ENCODE measurements around the gene HIKESHI.

HIKESHI gene

DNA sequence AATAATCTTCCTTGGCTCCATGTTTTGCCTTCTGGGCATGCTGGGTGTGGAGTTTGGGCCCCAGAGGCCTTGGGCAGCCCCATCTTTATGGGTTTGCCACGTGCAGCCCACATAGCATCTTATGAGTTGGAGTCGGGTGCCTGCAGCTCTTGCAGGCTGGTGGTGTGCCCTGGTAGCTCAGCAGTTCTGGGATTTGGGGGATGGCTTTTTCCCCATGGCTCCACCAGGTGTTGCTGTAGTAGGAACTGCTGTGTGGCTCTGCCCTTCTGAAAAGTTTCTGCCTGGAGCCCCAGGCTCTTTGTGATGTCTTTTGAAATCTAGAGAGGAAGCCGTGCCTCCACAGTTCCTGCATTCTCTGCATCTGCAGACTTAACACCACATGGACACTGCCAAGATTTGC lies 40.7 kb upstream of the HIKESHI start:
- Histone ChIP-seq H3K4me3 (no peak overlapping the region), H3K36me3 (peaks cover 21 to 35% (median 22%) of the 10 kb centered on the region in 3 donors), H3K27me3 (no peaks in the 10 kb centered on the region), H3K27ac (no peak overlapping the region), H3K4me1 (no peaks in the 10 kb centered on the region), H3K9me3 (no peaks in the 10 kb centered on the region)
- DNase-seq: no peak
- intact Hi-C loops (cut with DNase I; ENCODE audit: low total_unique reads): no loop called here
- TF ChIP-seq, protein P1, sequence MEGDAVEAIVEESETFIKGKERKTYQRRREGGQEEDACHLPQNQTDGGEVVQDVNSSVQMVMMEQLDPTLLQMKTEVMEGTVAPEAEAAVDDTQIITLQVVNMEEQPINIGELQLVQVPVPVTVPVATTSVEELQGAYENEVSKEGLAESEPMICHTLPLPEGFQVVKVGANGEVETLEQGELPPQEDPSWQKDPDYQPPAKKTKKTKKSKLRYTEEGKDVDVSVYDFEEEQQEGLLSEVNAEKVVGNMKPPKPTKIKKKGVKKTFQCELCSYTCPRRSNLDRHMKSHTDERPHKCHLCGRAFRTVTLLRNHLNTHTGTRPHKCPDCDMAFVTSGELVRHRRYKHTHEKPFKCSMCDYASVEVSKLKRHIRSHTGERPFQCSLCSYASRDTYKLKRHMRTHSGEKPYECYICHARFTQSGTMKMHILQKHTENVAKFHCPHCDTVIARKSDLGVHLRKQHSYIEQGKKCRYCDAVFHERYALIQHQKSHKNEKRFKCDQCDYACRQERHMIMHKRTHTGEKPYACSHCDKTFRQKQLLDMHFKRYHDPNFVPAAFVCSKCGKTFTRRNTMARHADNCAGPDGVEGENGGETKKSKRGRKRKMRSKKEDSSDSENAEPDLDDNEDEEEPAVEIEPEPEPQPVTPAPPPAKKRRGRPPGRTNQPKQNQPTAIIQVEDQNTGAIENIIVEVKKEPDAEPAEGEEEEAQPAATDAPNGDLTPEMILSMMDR (IDR thresholded peaks at IDR 0.05): no peak

DNA sequence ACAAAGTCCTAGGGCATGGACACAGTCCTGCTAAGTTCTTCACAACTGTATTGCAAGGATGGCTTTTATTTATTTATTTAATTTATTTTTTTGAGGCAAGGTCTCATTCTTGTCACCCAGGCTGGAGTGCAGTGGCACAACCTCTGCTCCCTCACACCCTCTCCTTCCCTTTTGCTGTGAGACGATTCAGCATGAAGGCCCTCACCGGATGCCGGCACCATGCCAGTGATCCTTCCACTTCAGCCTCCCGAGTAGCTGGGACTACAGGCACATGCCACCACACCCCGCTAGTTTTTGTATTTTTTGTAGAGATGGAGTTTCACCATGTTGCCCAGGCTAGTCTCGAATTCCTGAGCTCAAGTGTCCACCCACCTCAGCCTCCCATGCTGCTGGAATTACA lies 39.7 kb upstream of the HIKESHI start:
- Histone ChIP-seq H3K9me3 (no peaks in the 10 kb centered on the region), H3K4me1 (no peaks in the 10 kb centered on the region), H3K4me3 (no peak overlapping the region), H3K27me3 (no peaks in the 10 kb centered on the region), H3K27ac (no peak overlapping the region), H3K36me3 (peaks cover 16 to 28% (median 17%) of the 10 kb centered on the region in 3 donors)
- intact Hi-C loops (cut with DNase I; ENCODE audit: low total_unique reads): no loop called here
- no peak for DNase-seq
- TF ChIP-seq, protein P1 (IDR thresholded peaks at IDR 0.05): no peak

DNA sequence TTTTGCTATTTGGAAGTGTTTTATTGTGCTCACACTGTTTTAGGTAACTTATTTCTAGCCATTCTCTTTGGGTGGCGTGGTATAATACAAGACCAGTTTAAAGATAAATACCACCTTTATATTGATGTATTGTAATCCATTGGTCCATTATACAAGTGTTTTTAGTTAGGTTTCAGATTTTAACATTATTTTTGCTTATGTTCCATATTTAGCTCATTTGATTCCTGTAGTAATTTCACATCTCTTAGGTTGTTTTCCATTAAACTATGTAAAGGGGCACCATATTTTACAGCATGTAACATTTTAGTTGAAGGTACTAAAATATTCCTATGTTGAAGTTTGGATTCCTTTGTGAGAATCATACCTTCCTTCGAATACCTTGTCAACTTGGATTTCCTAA lies 37.4 kb upstream of the HIKESHI start:
- Histone ChIP-seq H3K4me1 (peaks cover 0 to 6% (median 0%) of the 10 kb centered on the region in 4 donors), H3K27ac (no peak overlapping the region), H3K27me3 (no peaks in the 10 kb centered on the region), H3K9me3 (no peaks in the 10 kb centered on the region), H3K4me3 (no peak overlapping the region), H3K36me3 (peaks cover 9 to 26% (median 17%) of the 10 kb centered on the region in 3 donors)
- intact Hi-C loops (cut with DNase I; ENCODE audit: low total_unique reads): no loop called here
- DNase-seq: no peak
- TF ChIP-seq, protein P1 (IDR thresholded peaks at IDR 0.05): no peak

DNA sequence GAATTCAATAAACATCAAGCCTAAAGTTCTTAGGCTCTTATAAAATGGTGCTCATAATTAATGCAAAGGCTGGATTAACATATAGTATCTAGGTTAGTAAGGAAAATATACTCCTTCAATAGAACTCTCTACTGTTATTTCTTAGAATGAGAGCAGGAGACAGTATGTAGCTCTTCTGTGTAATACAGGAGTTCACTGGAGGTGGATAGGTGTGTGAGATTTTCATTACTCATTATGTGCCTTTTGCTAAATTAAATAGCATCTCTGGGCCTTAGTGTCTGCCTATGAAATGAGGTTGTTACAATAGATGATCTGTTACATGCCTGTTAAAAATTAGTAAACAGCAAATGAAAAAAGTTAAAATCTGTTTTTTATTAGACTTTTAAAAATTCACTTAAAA lies 36.8 kb upstream of the HIKESHI start:
- Histone ChIP-seq H3K4me1 (peaks cover 0 to 6% (median 0%) of the 10 kb centered on the region in 4 donors), H3K9me3 (no peaks in the 10 kb centered on the region), H3K27ac (no peak overlapping the region), H3K4me3 (no peak overlapping the region), H3K27me3 (no peaks in the 10 kb centered on the region), H3K36me3 (peaks cover 9 to 29% (median 12%) of the 10 kb centered on the region in 3 donors)
- DNase-seq: no peak
- intact Hi-C loops (cut with DNase I; ENCODE audit: low total_unique reads): no loop called here
- TF ChIP-seq, protein P1 (IDR thresholded peaks at IDR 0.05): no peak

DNA sequence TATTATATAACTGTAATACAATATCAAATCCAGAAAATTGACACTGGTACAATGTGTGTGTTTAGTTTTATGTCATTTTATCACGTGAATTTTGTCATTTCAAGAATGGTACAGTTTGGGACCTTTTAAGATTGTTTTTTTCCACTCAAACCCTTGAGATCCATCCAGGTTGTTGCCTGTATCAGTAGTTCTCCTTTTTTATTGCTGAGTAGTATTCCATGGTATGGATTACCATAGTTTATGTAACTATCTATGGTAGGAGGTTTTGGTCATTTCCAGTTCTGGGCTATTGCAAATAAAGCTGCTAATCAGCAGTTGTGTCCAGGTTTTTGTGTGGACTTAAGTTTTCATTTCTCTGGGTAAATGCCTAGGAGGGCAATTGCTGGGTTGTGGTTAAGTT lies 32.4 kb upstream of the HIKESHI start:
- Histone ChIP-seq H3K27me3 (no peaks in the 10 kb centered on the region), H3K36me3 (peaks cover 3 to 15% (median 4%) of the 10 kb centered on the region in 3 donors), H3K27ac (no peak overlapping the region), H3K9me3 (no peaks in the 10 kb centered on the region), H3K4me3 (no peak overlapping the region), H3K4me1 (peaks cover 0 to 6% (median 0%) of the 10 kb centered on the region in 4 donors)
- intact Hi-C loops (cut with DNase I; ENCODE audit: low total_unique reads): no loop called here
- no peak for DNase-seq
- TF ChIP-seq, protein P1 (IDR thresholded peaks at IDR 0.05): no peak

DNA sequence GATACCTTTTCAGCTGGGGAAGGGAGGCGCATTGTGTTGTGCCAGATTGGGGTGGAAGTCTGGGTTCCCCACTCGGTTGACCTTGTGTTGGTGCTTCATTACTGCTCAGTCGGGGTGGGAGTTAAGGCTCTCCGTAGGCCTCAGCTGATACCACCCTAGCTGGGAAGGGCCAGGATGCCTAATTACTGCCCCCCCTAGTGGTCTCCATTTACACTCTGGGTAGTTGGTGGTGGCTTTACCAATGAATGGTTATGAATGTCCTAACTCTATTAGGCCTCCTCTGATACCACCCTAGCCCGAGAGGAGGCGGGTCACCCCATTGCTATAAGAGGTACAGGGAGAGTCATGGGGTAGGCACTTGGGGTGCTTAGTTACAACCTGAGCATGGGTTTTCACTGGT lies 27.5 kb upstream of the HIKESHI start:
- no peak overlapping the region for H3K27ac ChIP-seq
- H3K36me3 ChIP-seq: peaks cover 24 to 41% (median 27%) of the 10 kb centered on the region in 3 donors
- TF ChIP-seq, protein P1 (IDR thresholded peaks at IDR 0.05): no peak
- H3K4me3 ChIP-seq: no peak overlapping the region
- H3K4me1 ChIP-seq: no peaks in the 10 kb centered on the region
- intact Hi-C loops (cut with DNase I; ENCODE audit: low total_unique reads): no loop called here
- H3K27me3 ChIP-seq: no peaks in the 10 kb centered on the region
- no peak for DNase-seq
- no peaks in the 10 kb centered on the region for H3K9me3 ChIP-seq

All from tibial artery (tissue), 4 donors.